PC-9 (cell line): Measurements from ENCODE around the gene ZNF692. TPM values are rescaled to one million over a fixed set of nuclear protein-coding genes. Genes with fewer than 3 reads are reported as not detected.

ENCODE experiments used
- BruUV-seq: library from RNA; stranded (reverse); fragments of 400-500 nt; replicated peaks from 2 replicates; lab custom pipeline; 2021; lab: Mats Ljungman, UMichigan
- CTCF ChIA-PET: fragments of 300-600 bp; sonication (Branson Sonifier 250); formaldehyde crosslinking; loops from one replicate; lab custom pipeline; 2022; ENCODE audit warnings: antibody characterized with exemption; lab: Charles Lee
- POLR2A ChIA-PET: fragments of 300-600 bp; sonication (Branson Sonifier 250); formaldehyde crosslinking; loops from one replicate; lab custom pipeline; 2022; ENCODE audit warnings: antibody characterized with exemption; ENCODE audit not compliant: unreplicated experiment; lab: Charles Lee
- DNase-seq, 2 experiments: peaks; one replicate each; pipeline versions ENCODE4 v3.0.0 to v3.0.0-alpha.2; 2015 to 2022; ENCODE audit warnings: mixed read lengths in 1 of 2
- H2AFZ ChIP-seq: fragments of 200-600 bp; sonication (generic); 2 replicates; pipeline ENCODE4 v1.8.1; 2017; ENCODE audit warnings: antibody characterized with exemption
- H3F3A ChIP-seq: fragments of 200-600 bp; sonication (generic); 2 replicates; pipeline ENCODE4 v1.8.1; 2017; ENCODE audit warnings: antibody characterized with exemption, mild to moderate bottlenecking, low read depth; ENCODE audit not compliant: insufficient read depth
- H3K27ac ChIP-seq: fragments of 200-600 bp; sonication (generic); 2 replicates; pipeline ENCODE4 v1.6.1; 2016; ENCODE audit warnings: mixed run types
- H3K27me3 ChIP-seq: fragments of 200-600 bp; sonication (generic); 2 replicates; pipeline ENCODE4 v1.6.1; 2016; ENCODE audit warnings: low read depth, mixed run types; ENCODE audit not compliant: insufficient read depth
- H3K36me3 ChIP-seq: fragments of 200-600 bp; sonication (generic); 2 replicates; pipeline ENCODE4 v1.6.1; 2016; ENCODE audit warnings: low read depth, mixed run types
- H3K4me1 ChIP-seq: fragments of 200-600 bp; sonication (generic); replicated peaks from 2 replicates; pipeline ENCODE4 v1.6.1; 2016; ENCODE audit warnings: mixed run types; ENCODE audit not compliant: insufficient read depth
- H3K4me2 ChIP-seq: fragments of 200-600 bp; sonication (generic); 2 replicates; pipeline ENCODE4 v1.6.1; 2017; ENCODE audit warnings: mixed run types
- H3K4me3 ChIP-seq: fragments of 200-600 bp; sonication (generic); 2 replicates; pipeline ENCODE4 v1.6.1; 2016; ENCODE audit warnings: mixed run types
- H3K79me2 ChIP-seq: fragments of 200-600 bp; sonication (generic); 2 replicates; pipeline ENCODE4 v1.6.1; 2017; ENCODE audit warnings: low read depth, mixed run types
- H3K9me2 ChIP-seq: fragments of 200-600 bp; sonication (generic); 2 replicates; pipeline ENCODE4 v1.8.1; 2017; ENCODE audit warnings: mild to moderate bottlenecking; ENCODE audit not compliant: insufficient read depth
- H3K9me3 ChIP-seq: fragments of 200-600 bp; sonication (generic); 2 replicates; pipeline ENCODE4 v1.8.1; 2016; ENCODE audit warnings: low read depth; ENCODE audit not compliant: insufficient read depth
- H4K20me1 ChIP-seq: fragments of 200-600 bp; sonication (generic); 2 replicates; pipeline ENCODE4 v1.8.1; 2017; ENCODE audit not compliant: insufficient read depth
- CTCF ChIP-seq: fragments of 200-600 bp; sonication (generic); conservative IDR thresholded peaks from 2 replicates; pipeline ENCODE4 v1.6.1; 2017; ENCODE audit warnings: mixed run types, antibody characterized with exemption, mild to moderate bottlenecking, moderate library complexity
- EZH2 ChIP-seq: fragments of 200-600 bp; sonication (generic); IDR thresholded peaks from 2 replicates; pipeline ENCODE4 v1.8.0; 2017; ENCODE audit warnings: antibody characterized with exemption, low read depth
- intact Hi-C: fragments of 100-400 bp; cut with micrococcal nuclease; formaldehyde crosslinking; loops from one replicate; pipeline ENCODE4 v1.10.0; 2022; ENCODE audit not compliant: unreplicated experiment
- total RNA-seq: library from RNA; stranded (reverse); gene quantifications from 2 replicates; pipeline ENCODE4 v1.2.3, GENCODE V29; 2021

ZNF692 gene
- total RNA-seq, 1 experiment from 2014 or later, result 46.6 TPM

GRCh38 chr1:248844526-248844925 lies 14.4 kb downstream of the ZNF692 start:
- no peaks in the 10 kb centered on the region for H3K9me2 ChIP-seq
- H3K4me2 ChIP-seq, result no peak overlapping the region
- H3K9me3 ChIP-seq, result no peaks in the 10 kb centered on the region
- intact Hi-C loops, result no loop called here
- POLR2A ChIA-PET, result no interaction called here
- BruUV-seq, result no TSS peak
- no peaks in the 10 kb centered on the region for H3K36me3 ChIP-seq
- 0 out of 2 replicates have a peak, but pooled peaks cover 7% of the 10 kb centered on the region for H3K4me1 ChIP-seq
- no peak overlapping the region for H3K27ac ChIP-seq
- no peak overlapping the region for H2AFZ ChIP-seq
- H3K4me3 ChIP-seq, result no peak overlapping the region
- DNase-seq, result no peak
- TF ChIP-seq CTCF, result no peak
- TF ChIP-seq EZH2, result no peak
- no peaks in the 10 kb centered on the region for H3F3A ChIP-seq
- H3K79me2 ChIP-seq, result peaks cover 20% of the 10 kb centered on the region
- no peaks in the 10 kb centered on the region for H4K20me1 ChIP-seq
- no peaks in the 10 kb centered on the region for H3K27me3 ChIP-seq
- CTCF ChIA-PET, result no interaction called here

- no peak overlapping the region for H2AFZ ChIP-seq
- H3K79me2 ChIP-seq, result peaks cover 20% of the 10 kb centered on the region
- DNase-seq, result no peak
- no peaks in the 10 kb centered on the region for H3K9me3 ChIP-seq
- H3K4me2 ChIP-seq, result no peak overlapping the region
- POLR2A ChIA-PET, result no interaction called here
- 0 out of 2 replicates have a peak, but pooled peaks cover 11% of the 10 kb centered on the region for H3K4me1 ChIP-seq
- no peaks in the 10 kb centered on the region for H3K36me3 ChIP-seq
- CTCF ChIA-PET, result no interaction called here
- TF ChIP-seq EZH2 (no peak), CTCF (no peak)
- intact Hi-C loops, result no loop called here
- no peaks in the 10 kb centered on the region for H3K9me2 ChIP-seq
- no peak overlapping the region for H3K27ac ChIP-seq
- H4K20me1 ChIP-seq, result no peaks in the 10 kb centered on the region
- no peaks in the 10 kb centered on the region for H3K27me3 ChIP-seq
- H3F3A ChIP-seq, result peaks cover 3% of the 10 kb centered on the region; the same call in 1 of the 2 replicates
- H3K4me3 ChIP-seq, result no peak overlapping the region
- no TSS peak for BruUV-seq
Observed at GRCh38 chr1:248843687-248844086, 15.2 kb downstream of the ZNF692 start.

- Histone ChIP-seq H3K4me2 (no peak overlapping the region), H3K4me3 (no peak overlapping the region), H3K9me3 (no peaks in the 10 kb centered on the region), H3F3A (peaks cover 3% of the 10 kb centered on the region; the same call in 1 of the 2 replicates), H3K27ac (no peak overlapping the region), H3K27me3 (no peaks in the 10 kb centered on the region), H3K4me1 (0 out of 2 replicates have a peak, but pooled peaks cover 11% of the 10 kb centered on the region), H4K20me1 (no peaks in the 10 kb centered on the region), H3K79me2 (peaks cover 20% of the 10 kb centered on the region), H3K36me3 (no peaks in the 10 kb centered on the region), H3K9me2 (no peaks in the 10 kb centered on the region), H2AFZ (no peak overlapping the region)
- intact Hi-C loops, result no loop called here
- DNase-seq, result no peak
- no TSS peak for BruUV-seq
- TF ChIP-seq CTCF (no peak), EZH2 (no peak)
- ChIA-PET POLR2A (no interaction called here), CTCF (no interaction called here)
Observed at GRCh38 chr1:248842781-248843331, 16.0 kb downstream of the ZNF692 start.
